Cardiac muscle cell (in vitro differentiated cells and primary cell): Measurements from ENCODE around the gene SIL1. TPM values are rescaled to one million over a fixed set of nuclear protein-coding genes. Genes with fewer than 3 reads are reported as not detected.
"Not testable (repeated sequence)": the region's sequence is repeated elsewhere in the genome, so short reads cannot be mapped to it uniquely, and the experiment has no call there.

ENCODE experiments used
- DNase-seq, 2 donors: peaks; one replicate each; pipeline versions ENCODE4 v3.0.0 to v3.0.0-alpha.2; 2010 to 2017; ENCODE audit warnings: low read depth in 1 of 2, low spot score in 1 of 2
- H3K27ac ChIP-seq: fragments of 200-600 bp; sonication (generic); 2 replicates; pipeline ENCODE4 v1.5.1; 2016
- H3K27me3 ChIP-seq: fragments of 200-600 bp; sonication (generic); 2 replicates; pipeline ENCODE4 v1.6.0; 2016; ENCODE audit warnings: control low read depth
- H3K36me3 ChIP-seq: fragments of 200-600 bp; sonication (generic); 2 replicates; pipeline ENCODE4 v1.5.1; 2016; ENCODE audit warnings: control low read depth
- H3K4me1 ChIP-seq: fragments of 200-600 bp; sonication (generic); 2 replicates; pipeline ENCODE4 v1.8.1; 2017; ENCODE audit warnings: low read depth, mild to moderate bottlenecking, mixed run types
- H3K4me3 ChIP-seq: fragments of 200-600 bp; sonication (generic); 2 replicates; pipeline ENCODE4 v1.5.1; 2016; ENCODE audit warnings: mild to moderate bottlenecking
- H3K9me3 ChIP-seq: fragments of 200-600 bp; sonication (generic); 2 replicates; pipeline ENCODE4 v1.5.1; 2017; ENCODE audit warnings: low read depth, mild to moderate bottlenecking, control low read depth
- CTCF ChIP-seq: IDR thresholded peaks from 2 replicates; pipeline ENCODE4 v1.5.1; 2012; ENCODE audit warnings: low read depth, mild to moderate bottlenecking, low read length
- polyA plus RNA-seq: library from polyadenylated mRNA; unstranded; fragments of >200 nt; fragmentation: Nextera tagmentation; extraction: Ambion mirVana; gene quantifications from 2 replicates; pipeline ENCODE4 v1.2.1, GENCODE V29; 2016
- total RNA-seq: library from RNA; depleted of rRNA; stranded (reverse); fragments of >200 nt; gene quantifications from 2 replicates; pipeline ENCODE4 v1.2.3, GENCODE V29; 2016

The SIL1 gene
- total and polyA plus RNA-seq, 2 experiments from 2014 or later = 40.5 to 49.8 TPM

DNA sequence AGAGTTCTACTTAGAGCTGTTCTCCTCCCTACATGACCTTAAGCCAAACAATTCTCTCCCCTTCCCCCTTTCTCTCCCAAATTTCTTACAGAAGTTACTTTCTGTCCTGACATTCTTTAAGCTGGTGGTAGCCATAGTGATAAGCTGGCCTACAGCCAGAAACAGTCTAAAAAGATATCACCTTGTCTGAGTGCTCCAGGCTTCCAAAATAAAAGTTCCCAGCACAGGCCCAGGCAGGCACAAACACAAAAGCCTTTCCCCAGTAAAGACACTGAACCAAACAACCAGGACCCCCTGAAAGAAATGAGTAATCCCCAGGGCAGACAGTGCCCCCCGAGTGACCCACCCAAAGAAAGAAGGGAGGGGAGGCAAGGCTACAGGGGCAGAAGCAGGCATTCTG is 19.2 kb downstream of the SIL1 start:
- Histone ChIP-seq H3K9me3 (no peaks in the 10 kb centered on the region), H3K27me3 (no peaks in the 10 kb centered on the region), H3K27ac (peak overlapping the region; percentile 96), H3K4me3 (no peak overlapping the region), H3K4me1 (peaks cover 61% of the 10 kb centered on the region), H3K36me3 (no peaks in the 10 kb centered on the region)
- peak; percentile 85 to 87 for DNase-seq
- no peak for TF ChIP-seq CTCF

DNA sequence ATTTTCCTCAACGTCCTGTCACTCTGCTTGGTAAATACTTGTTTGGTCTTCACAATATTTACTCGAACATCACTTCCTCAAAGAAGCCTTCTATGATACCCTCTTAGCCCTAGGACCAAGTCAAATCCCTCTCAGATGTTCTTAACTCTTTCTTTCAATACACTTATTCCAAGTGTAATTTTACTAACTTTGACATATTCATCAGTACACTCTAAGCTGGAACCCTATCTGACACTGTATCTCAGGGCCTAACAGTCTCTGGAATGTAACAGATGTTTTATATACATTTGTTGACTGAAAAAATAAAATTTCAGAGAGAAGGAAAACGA is 19.6 kb downstream of the SIL1 start:
- Histone ChIP-seq H3K4me1 (peaks cover 60% of the 10 kb centered on the region), H3K4me3 (no peak overlapping the region), H3K27me3 (no peaks in the 10 kb centered on the region), H3K36me3 (no peaks in the 10 kb centered on the region), H3K9me3 (no peaks in the 10 kb centered on the region), H3K27ac (peak overlapping the region; percentile 96)
- no peak for TF ChIP-seq CTCF
- no peak for DNase-seq

GRCh38 chr5:139177809-139178588 is 20.2 kb downstream of the SIL1 start:
- Histone ChIP-seq H3K27ac (peak overlapping the region; percentile 96), H3K27me3 (no peaks in the 10 kb centered on the region), H3K4me1 (peaks cover 55% of the 10 kb centered on the region), H3K36me3 (no peaks in the 10 kb centered on the region), H3K9me3 (no peaks in the 10 kb centered on the region), H3K4me3 (no peak overlapping the region)
- no peak for TF ChIP-seq CTCF
- DNase-seq = peak in 1 of 2 donors; percentile 50

DNA sequence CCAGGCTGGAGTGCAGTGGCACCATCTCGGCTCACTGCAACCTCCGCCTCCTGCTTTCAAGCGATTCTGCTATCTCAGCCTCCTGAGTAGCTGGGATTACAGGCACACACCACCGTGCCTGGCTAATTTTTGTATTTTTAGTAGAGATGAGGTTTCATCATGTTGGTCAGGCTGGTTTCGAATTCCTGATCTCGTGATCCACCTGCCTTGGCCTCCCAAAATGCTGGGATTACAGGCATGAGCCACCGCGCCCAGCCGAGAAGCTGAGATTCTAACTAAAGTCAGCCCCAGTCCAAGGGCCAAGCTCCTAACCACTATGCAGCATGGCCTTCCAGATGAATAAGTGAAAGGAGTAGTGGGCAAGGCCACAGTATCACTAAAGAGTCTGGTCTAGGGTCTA is 20.9 kb downstream of the SIL1 start:
- H3K27me3 ChIP-seq, H3K36me3 ChIP-seq, DNase-seq, H3K9me3 ChIP-seq, H3K4me3 ChIP-seq: not testable (repeated sequence)
- H3K4me1 ChIP-seq = peaks cover 48% of the 10 kb centered on the region
- peak overlapping the region; percentile 96 for H3K27ac ChIP-seq

DNA sequence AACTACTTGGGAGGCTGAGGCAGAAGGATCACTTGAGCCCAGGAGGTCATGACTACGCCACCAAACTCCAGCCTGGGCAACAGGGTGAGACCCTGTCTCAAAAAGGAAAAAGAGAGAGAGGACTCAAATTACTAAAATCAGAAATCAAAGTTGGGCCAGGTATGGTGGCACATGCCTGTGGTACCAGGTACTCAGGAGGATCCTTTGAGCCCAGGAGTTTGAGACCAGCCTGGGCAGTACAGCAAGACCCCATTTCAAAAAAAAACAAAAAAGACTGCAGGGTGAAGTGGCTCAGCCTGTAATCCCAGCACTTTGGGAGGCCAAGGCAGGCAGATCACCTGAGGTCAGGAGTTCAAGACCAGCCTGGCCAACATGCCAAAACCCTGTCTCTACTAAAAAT is 23.8 kb downstream of the SIL1 start:
- not testable (repeated sequence) for H3K36me3 ChIP-seq

DNA sequence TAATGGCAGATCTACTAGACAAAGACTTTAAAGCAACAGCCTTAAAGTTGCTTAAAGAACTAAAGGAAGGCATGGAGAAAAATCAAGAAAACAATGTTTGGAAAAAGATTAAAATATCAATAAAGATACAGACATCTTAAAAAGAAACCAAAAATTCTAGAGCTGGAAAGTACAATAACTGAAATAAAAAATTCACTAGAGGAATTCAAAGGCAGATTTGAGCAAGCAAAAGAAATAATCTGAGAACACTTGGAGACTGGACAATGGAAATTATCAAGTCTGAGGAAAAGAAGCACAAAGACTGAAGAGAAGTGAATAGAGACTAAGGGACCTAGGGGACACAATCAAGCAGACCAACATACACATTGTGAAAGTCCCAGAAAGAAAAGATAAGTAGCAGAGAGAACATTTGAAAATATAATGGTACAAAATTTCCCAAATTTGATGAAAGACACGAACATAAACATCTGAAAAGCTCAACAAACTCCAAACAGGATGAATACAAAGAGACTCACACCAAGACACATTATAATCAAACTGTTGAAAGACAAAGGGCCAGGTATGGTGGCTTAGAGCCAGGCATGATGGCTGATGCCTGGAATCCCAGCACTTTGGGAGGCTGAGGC is 26.3 kb downstream of the SIL1 start:
- Histone ChIP-seq H3K4me3 (no peak overlapping the region), H3K9me3 (no peaks in the 10 kb centered on the region), H3K36me3 (no peaks in the 10 kb centered on the region), H3K4me1 (peaks cover 19% of the 10 kb centered on the region), H3K27me3 (no peaks in the 10 kb centered on the region), H3K27ac (no peak overlapping the region)
- no peak for DNase-seq
- TF ChIP-seq CTCF = no peak

More for the DNA sequence above, 23.8 kb downstream of the SIL1 start:
- DNase-seq, H3K4me3 ChIP-seq, H3K27me3 ChIP-seq, H3K9me3 ChIP-seq, H3K27ac ChIP-seq: not testable (repeated sequence)
- H3K4me1 ChIP-seq = peaks cover 21% of the 10 kb centered on the region
